HepG2 (cell line): ENCODE results near the gene LGALS13. TPM values are rescaled to one million over a fixed set of nuclear protein-coding genes. Genes with fewer than 3 reads are reported as not detected.
A peak's percentile ranks its signal among the peaks of the same experiment; 100 is the strongest.

Experiments used
- ARID2 ChIP-seq: sonication (generic); formaldehyde crosslinking; IDR thresholded peaks from 2 replicates; pipeline ENCODE4 v1.8.1; 2022; ENCODE audit warnings: mild to moderate bottlenecking, missing genetic modification reagents, borderline replicate concordance
- ATRX ChIP-seq: sonication (generic); formaldehyde crosslinking; IDR thresholded peaks from 2 replicates; pipeline ENCODE4 v1.4.0; 2020; ENCODE audit warnings: missing genetic modification reagents, borderline replicate concordance
- EHMT2 ChIP-seq: fragments of 200-600 bp; sonication (generic); IDR thresholded peaks from 2 replicates; pipeline ENCODE4 v1.7.0; 2017; ENCODE audit warnings: antibody characterized with exemption, low read depth, low read length, borderline replicate concordance
- ERF ChIP-seq: IDR thresholded peaks from 2 replicates; pipeline ENCODE4 v1.6.1; 2018; ENCODE audit warnings: missing biosample characterization, missing genetic modification reagents
- JARID2 ChIP-seq: sonication (generic); formaldehyde crosslinking; IDR thresholded peaks from 2 replicates; pipeline ENCODE4 v1.8.1; 2023; ENCODE audit warnings: missing genetic modification reagents, inconsistent platforms; ENCODE audit not compliant: insufficient replicate concordance
- KLF16 ChIP-seq, 2 experiments: sonication (generic) in 1 of 2; formaldehyde crosslinking in 1 of 2; IDR thresholded peaks; 2 replicates each; pipeline versions ENCODE4 v1.6.1 to v1.8.0; 2016 to 2023; ENCODE audit warnings: missing genetic modification reagents in 2 of 2, missing compliant biosample characterization in 1 of 2
- MIER2 ChIP-seq: IDR thresholded peaks from 2 replicates; pipeline ENCODE4 v1.6.1; 2016; ENCODE audit warnings: missing biosample characterization, missing genetic modification reagents
- MTF1 ChIP-seq: sonication (generic); formaldehyde crosslinking; IDR thresholded peaks from 2 replicates; pipeline ENCODE4 v1.5.0; 2020; ENCODE audit warnings: missing genetic modification reagents
- ZNF891 ChIP-seq: sonication (generic); formaldehyde crosslinking; IDR thresholded peaks from 2 replicates; pipeline ENCODE4 v1.5.0; 2020; ENCODE audit warnings: mild to moderate bottlenecking, missing genetic modification reagents
- polyA plus RNA-seq, 8 experiments: library from polyadenylated mRNA; depleted of rRNA in 3 of 8; stranded (reverse) in 7 of 8; unstranded in 1 of 8; fragments of >200 nt; fragmentation: Illumina TruSeq in 4 of 8; extraction: Trizol in 4 of 8; gene quantifications; 2 replicates each; pipeline versions ENCODE4 v1.2.1 to v1.2.3, GENCODE V29; 2011 to 2016; ENCODE audit warnings: low read depth in 4 of 8, missing spikeins in 1 of 8, mixed read lengths in 1 of 8; ENCODE audit not compliant: insufficient read depth in 1 of 8
- total RNA-seq, 5 experiments: library from RNA; depleted of rRNA; stranded (reverse); fragments of >200 nt; fragmentation: Illumina TruSeq; extraction: Trizol; gene quantifications; 2 replicates each; pipeline ENCODE4 v1.2.3, GENCODE V29; 2016; ENCODE audit warnings: low read depth in 1 of 5
- TF ChIP-seq, protein P1 (sequence below): sonication (generic); formaldehyde crosslinking; IDR thresholded peaks from 2 replicates; pipeline ENCODE4 v1.4.0; 2020; ENCODE audit warnings: missing genetic modification reagents, borderline replicate concordance
- TF ChIP-seq, protein P2 (sequence below): sonication (generic); formaldehyde crosslinking; IDR thresholded peaks from 2 replicates; pipeline ENCODE4 v1.4.0; 2020; ENCODE audit warnings: missing genetic modification reagents, borderline replicate concordance
- TF ChIP-seq, protein P3 (sequence below): IDR thresholded peaks from 2 replicates; pipeline ENCODE4 v1.6.1; 2018; ENCODE audit warnings: missing genetic modification reagents
- TF ChIP-seq, protein P4 (sequence below): sonication (generic); formaldehyde crosslinking; IDR thresholded peaks from 2 replicates; pipeline ENCODE4 v1.5.0; 2020; ENCODE audit warnings: mild to moderate bottlenecking, missing genetic modification reagents, borderline replicate concordance

LGALS13 gene
- total and polyA plus RNA-seq, 2 of the 13 experiments (the other 11 are each of a cell fraction or from before 2014, with no cell fraction given), result not detected

DNA sequence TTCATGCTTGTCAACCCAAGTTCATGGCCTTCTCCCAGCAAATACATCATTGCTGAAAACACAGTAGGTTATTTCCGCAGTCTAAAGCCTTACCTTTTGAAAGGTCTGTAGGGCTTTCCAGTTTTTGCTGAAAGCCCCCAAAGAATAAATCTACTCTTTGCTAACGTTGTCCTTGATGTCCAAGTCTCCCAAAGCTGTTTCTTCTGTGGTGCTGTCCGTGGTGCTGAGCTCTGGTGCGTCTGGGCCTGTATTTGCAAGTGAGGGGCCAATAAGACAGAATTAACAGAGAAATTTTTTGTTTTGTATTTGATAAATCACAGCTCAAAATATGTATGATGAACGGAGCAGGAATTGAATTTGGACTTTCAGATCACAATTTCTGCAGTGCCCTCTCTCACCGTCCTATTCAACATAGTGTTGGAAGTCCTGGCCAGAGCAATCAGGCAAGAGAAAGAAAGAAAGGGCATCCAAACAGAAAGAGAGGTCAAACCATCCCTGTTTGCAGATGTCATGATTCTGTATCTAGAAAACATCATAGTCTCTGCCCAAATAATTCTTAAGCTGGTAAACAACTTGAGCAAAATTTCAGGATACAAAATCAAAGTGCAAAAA is 43.6 kb downstream of the LGALS13 start (continued):
- TF ChIP-seq KLF16 (CRISPR knock-in tag; IDR thresholded peaks at IDR 0.05) (peak in 1 of 2 experiments; percentile 52; a peak in 1 of 4 replicates), ARID2 (CRISPR knock-in tag) (no peak), MIER2 (CRISPR knock-in tag) (peak; percentile 96), MTF1 (CRISPR knock-in tag) (peak; percentile 32; the same call in 1 of the 2 replicates), JARID2 (CRISPR knock-in tag) (no peak), ZNF891 (CRISPR knock-in tag) (no peak), EHMT2 (peak; percentile 97), ATRX (no peak), ERF (CRISPR knock-in tag) (0 out of 2 replicates have a peak, but pooled peaks have one; percentile 41)
- TF ChIP-seq, protein P1, sequence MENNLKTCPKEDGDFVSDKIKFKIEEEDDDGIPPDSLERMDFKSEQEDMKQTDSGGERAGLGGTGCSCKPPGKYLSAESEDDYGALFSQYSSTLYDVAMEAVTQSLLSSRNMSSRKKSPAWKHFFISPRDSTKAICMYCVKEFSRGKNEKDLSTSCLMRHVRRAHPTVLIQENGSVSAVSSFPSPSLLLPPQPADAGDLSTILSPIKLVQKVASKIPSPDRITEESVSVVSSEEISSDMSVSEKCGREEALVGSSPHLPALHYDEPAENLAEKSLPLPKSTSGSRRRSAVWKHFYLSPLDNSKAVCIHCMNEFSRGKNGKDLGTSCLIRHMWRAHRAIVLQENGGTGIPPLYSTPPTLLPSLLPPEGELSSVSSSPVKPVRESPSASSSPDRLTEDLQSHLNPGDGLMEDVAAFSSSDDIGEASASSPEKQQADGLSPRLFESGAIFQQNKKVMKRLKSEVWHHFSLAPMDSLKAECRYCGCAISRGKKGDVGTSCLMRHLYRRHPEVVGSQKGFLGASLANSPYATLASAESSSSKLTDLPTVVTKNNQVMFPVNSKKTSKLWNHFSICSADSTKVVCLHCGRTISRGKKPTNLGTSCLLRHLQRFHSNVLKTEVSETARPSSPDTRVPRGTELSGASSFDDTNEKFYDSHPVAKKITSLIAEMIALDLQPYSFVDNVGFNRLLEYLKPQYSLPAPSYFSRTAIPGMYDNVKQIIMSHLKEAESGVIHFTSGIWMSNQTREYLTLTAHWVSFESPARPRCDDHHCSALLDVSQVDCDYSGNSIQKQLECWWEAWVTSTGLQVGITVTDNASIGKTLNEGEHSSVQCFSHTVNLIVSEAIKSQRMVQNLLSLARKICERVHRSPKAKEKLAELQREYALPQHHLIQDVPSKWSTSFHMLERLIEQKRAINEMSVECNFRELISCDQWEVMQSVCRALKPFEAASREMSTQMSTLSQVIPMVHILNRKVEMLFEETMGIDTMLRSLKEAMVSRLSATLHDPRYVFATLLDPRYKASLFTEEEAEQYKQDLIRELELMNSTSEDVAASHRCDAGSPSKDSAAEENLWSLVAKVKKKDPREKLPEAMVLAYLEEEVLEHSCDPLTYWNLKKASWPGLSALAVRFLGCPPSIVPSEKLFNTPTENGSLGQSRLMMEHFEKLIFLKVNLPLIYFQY, result no peak
- TF ChIP-seq, protein P2, sequence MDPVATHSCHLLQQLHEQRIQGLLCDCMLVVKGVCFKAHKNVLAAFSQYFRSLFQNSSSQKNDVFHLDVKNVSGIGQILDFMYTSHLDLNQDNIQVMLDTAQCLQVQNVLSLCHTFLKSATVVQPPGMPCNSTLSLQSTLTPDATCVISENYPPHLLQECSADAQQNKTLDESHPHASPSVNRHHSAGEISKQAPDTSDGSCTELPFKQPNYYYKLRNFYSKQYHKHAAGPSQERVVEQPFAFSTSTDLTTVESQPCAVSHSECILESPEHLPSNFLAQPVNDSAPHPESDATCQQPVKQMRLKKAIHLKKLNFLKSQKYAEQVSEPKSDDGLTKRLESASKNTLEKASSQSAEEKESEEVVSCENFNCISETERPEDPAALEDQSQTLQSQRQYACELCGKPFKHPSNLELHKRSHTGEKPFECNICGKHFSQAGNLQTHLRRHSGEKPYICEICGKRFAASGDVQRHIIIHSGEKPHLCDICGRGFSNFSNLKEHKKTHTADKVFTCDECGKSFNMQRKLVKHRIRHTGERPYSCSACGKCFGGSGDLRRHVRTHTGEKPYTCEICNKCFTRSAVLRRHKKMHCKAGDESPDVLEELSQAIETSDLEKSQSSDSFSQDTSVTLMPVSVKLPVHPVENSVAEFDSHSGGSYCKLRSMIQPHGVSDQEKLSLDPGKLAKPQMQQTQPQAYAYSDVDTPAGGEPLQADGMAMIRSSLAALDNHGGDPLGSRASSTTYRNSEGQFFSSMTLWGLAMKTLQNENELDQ (CRISPR knock-in tag), result 0 out of 2 replicates have a peak, but pooled peaks have one; percentile 60
- TF ChIP-seq, protein P3, sequence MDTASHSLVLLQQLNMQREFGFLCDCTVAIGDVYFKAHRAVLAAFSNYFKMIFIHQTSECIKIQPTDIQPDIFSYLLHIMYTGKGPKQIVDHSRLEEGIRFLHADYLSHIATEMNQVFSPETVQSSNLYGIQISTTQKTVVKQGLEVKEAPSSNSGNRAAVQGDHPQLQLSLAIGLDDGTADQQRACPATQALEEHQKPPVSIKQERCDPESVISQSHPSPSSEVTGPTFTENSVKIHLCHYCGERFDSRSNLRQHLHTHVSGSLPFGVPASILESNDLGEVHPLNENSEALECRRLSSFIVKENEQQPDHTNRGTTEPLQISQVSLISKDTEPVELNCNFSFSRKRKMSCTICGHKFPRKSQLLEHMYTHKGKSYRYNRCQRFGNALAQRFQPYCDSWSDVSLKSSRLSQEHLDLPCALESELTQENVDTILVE (CRISPR knock-in tag), result 0 out of 2 replicates have a peak, but pooled peaks have one; percentile 34
- TF ChIP-seq, protein P4, sequence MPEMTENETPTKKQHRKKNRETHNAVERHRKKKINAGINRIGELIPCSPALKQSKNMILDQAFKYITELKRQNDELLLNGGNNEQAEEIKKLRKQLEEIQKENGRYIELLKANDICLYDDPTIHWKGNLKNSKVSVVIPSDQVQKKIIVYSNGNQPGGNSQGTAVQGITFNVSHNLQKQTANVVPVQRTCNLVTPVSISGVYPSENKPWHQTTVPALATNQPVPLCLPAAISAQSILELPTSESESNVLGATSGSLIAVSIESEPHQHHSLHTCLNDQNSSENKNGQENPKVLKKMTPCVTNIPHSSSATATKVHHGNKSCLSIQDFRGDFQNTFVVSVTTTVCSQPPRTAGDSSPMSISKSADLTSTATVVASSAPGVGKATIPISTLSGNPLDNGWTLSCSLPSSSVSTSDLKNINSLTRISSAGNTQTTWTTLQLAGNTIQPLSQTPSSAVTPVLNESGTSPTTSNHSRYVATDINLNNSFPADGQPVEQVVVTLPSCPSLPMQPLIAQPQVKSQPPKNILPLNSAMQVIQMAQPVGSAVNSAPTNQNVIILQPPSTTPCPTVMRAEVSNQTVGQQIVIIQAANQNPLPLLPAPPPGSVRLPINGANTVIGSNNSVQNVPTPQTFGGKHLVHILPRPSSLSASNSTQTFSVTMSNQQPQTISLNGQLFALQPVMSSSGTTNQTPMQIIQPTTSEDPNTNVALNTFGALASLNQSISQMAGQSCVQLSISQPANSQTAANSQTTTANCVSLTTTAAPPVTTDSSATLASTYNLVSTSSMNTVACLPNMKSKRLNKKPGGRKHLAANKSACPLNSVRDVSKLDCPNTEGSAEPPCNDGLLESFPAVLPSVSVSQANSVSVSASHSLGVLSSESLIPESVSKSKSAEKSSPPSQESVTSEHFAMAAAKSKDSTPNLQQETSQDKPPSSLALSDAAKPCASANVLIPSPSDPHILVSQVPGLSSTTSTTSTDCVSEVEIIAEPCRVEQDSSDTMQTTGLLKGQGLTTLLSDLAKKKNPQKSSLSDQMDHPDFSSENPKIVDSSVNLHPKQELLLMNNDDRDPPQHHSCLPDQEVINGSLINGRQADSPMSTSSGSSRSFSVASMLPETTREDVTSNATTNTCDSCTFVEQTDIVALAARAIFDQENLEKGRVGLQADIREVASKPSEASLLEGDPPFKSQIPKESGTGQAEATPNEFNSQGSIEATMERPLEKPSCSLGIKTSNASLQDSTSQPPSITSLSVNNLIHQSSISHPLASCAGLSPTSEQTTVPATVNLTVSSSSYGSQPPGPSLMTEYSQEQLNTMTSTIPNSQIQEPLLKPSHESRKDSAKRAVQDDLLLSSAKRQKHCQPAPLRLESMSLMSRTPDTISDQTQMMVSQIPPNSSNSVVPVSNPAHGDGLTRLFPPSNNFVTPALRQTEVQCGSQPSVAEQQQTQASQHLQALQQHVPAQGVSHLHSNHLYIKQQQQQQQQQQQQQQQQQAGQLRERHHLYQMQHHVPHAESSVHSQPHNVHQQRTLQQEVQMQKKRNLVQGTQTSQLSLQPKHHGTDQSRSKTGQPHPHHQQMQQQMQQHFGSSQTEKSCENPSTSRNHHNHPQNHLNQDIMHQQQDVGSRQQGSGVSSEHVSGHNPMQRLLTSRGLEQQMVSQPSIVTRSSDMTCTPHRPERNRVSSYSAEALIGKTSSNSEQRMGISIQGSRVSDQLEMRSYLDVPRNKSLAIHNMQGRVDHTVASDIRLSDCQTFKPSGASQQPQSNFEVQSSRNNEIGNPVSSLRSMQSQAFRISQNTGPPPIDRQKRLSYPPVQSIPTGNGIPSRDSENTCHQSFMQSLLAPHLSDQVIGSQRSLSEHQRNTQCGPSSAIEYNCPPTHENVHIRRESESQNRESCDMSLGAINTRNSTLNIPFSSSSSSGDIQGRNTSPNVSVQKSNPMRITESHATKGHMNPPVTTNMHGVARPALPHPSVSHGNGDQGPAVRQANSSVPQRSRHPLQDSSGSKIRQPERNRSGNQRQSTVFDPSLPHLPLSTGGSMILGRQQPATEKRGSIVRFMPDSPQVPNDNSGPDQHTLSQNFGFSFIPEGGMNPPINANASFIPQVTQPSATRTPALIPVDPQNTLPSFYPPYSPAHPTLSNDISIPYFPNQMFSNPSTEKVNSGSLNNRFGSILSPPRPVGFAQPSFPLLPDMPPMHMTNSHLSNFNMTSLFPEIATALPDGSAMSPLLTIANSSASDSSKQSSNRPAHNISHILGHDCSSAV (CRISPR knock-in tag), result no peak
